Muscle of leg (tissue), 11 donors: ENCODE data around the gene TLCD3A. TPM values are rescaled to one million over a fixed set of nuclear protein-coding genes. Genes with fewer than 3 reads are reported as not detected.
"Not testable (repeated sequence)": the region's sequence is repeated elsewhere in the genome, so short reads cannot be mapped to it uniquely, and the experiment has no call there.

Experiments used
- DNase-seq: peaks from one replicate; pipeline ENCODE4 v3.0.0; 2013
- H3K27ac ChIP-seq: one replicate; pipeline ENCODE4 v1.5.1; 2013; ENCODE audit warnings: mild to moderate bottlenecking, low read length, control low read depth
- H3K27me3 ChIP-seq: one replicate; pipeline ENCODE4 v1.6.1; 2013; ENCODE audit warnings: low read length; ENCODE audit not compliant: control insufficient read depth, insufficient read depth
- H3K36me3 ChIP-seq: one replicate; pipeline ENCODE4 v1.6.1; 2013; ENCODE audit warnings: low read length; ENCODE audit not compliant: control insufficient read depth, insufficient read depth
- H3K4me1 ChIP-seq: one replicate; pipeline ENCODE4 v1.6.1; 2013; ENCODE audit warnings: low read length; ENCODE audit not compliant: control insufficient read depth, insufficient read depth
- H3K4me3 ChIP-seq: one replicate; pipeline ENCODE4 v1.5.1; 2013; ENCODE audit warnings: low read length, control low read depth
- H3K9me3 ChIP-seq: replicated peaks from 2 replicates; pipeline ENCODE4 v1.6.1; 2013; ENCODE audit warnings: low read depth, low read length; ENCODE audit not compliant: control insufficient read depth
- WGBS: methylation state at CpG from one replicate; pipeline ENCODE4 v1.1.5; 2013; ENCODE audit warnings: missing lambda C conversion rate; ENCODE audit not compliant: insufficient coverage; 5-methylcytosine and 5-hydroxymethylcytosine counted together
- polyA plus RNA-seq, 8 donors: library from polyadenylated mRNA; unstranded; fragments of 120-200 nt; gene quantifications; one replicate each; pipeline versions ENCODE4 v1.2.1 to v1.2.3, GENCODE V29; 2013; ENCODE audit warnings: inconsistent platforms in 1 of 8, low replicate concordance in 1 of 8; ENCODE audit not compliant: insufficient read length in 8 of 8, insufficient read depth in 1 of 8
- total RNA-seq: library from RNA; stranded (reverse); fragments of 120-200 nt; gene quantifications from one replicate; pipeline ENCODE4 v1.2.4, GENCODE V29; 2013

TLCD3A gene
- total and polyA plus RNA-seq, 9 donors: 9.5 to 25.4 (median 15.6) TPM

GRCh38 chr17:785901-786300 lies 53.5 kb downstream of the TLCD3A start:
- peaks cover 13% of the 10 kb centered on the region for H3K4me1 ChIP-seq
- H3K36me3 ChIP-seq: peaks cover 33% of the 10 kb centered on the region
- not testable (repeated sequence) for H3K9me3 ChIP-seq, DNase-seq, H3K27ac ChIP-seq, H3K27me3 ChIP-seq, H3K4me3 ChIP-seq
- 97% methylated on average over 6 of the region's 7 CpGs for WGBS

- H3K27me3 ChIP-seq: no peaks in the 10 kb centered on the region
- DNase-seq: no peak
- H3K4me1 ChIP-seq: peaks cover 6% of the 10 kb centered on the region
- no peak overlapping the region for H3K27ac ChIP-seq
- no peaks in the 10 kb centered on the region for H3K9me3 ChIP-seq
- H3K4me3 ChIP-seq: no peak overlapping the region
- WGBS: 100% methylated on average over 4 of the region's 12 CpGs
- peaks cover 51% of the 10 kb centered on the region for H3K36me3 ChIP-seq
These were observed 55.3 kb downstream of the TLCD3A start for GRCh38 chr17:787641-788221.

- no peaks in the 10 kb centered on the region for H3K27me3 ChIP-seq
- H3K36me3 ChIP-seq: peaks cover 55% of the 10 kb centered on the region
- H3K4me3 ChIP-seq: no peak overlapping the region
- no peaks in the 10 kb centered on the region for H3K4me1 ChIP-seq
- WGBS: 79% methylated on average over 3 of the region's 4 CpGs
- no peaks in the 10 kb centered on the region for H3K9me3 ChIP-seq
- H3K27ac ChIP-seq: no peak overlapping the region
- no peak for DNase-seq
These were observed 56.2 kb downstream of the TLCD3A start for GRCh38 chr17:788551-788950.

GRCh38 chr17:789160-789840 lies 56.9 kb downstream of the TLCD3A start:
- Histone ChIP-seq H3K4me3 (no peak overlapping the region), H3K27ac (no peak overlapping the region), H3K36me3 (peaks cover 53% of the 10 kb centered on the region), H3K27me3 (no peaks in the 10 kb centered on the region), H3K4me1 (no peaks in the 10 kb centered on the region), H3K9me3 (no peaks in the 10 kb centered on the region)
- DNase-seq: no peak
- 87% methylated on average over 9 of the region's 14 CpGs for WGBS

- 48% methylated on average over 23 of the region's 38 CpGs for WGBS
- not testable (repeated sequence) for DNase-seq, H3K27ac ChIP-seq, H3K4me1 ChIP-seq, H3K4me3 ChIP-seq, H3K9me3 ChIP-seq, H3K27me3 ChIP-seq
- peaks cover 49% of the 10 kb centered on the region for H3K36me3 ChIP-seq
These were observed 57.8 kb downstream of the TLCD3A start for GRCh38 chr17:789931-790873.

GRCh38 chr17:790874-791247 lies 58.5 kb downstream of the TLCD3A start:
- not testable (repeated sequence) for DNase-seq, H3K4me3 ChIP-seq, H3K27me3 ChIP-seq, H3K27ac ChIP-seq, H3K9me3 ChIP-seq
- Histone ChIP-seq H3K36me3 (peaks cover 51% of the 10 kb centered on the region), H3K4me1 (peaks cover 15% of the 10 kb centered on the region)
- WGBS: 54% methylated on average over 5 of the region's 12 CpGs

GRCh38 chr17:791829-792228 lies 59.4 kb downstream of the TLCD3A start:
- Histone ChIP-seq H3K27me3 (no peaks in the 10 kb centered on the region), H3K4me1 (peaks cover 16% of the 10 kb centered on the region), H3K9me3 (no peaks in the 10 kb centered on the region), H3K4me3 (no peak overlapping the region), H3K27ac (no peak overlapping the region), H3K36me3 (peaks cover 57% of the 10 kb centered on the region)
- 87% methylated on average over 16 of the region's 19 CpGs for WGBS
- no peak for DNase-seq

GRCh38 chr17:792277-792676 lies 59.9 kb downstream of the TLCD3A start:
- peaks cover 20% of the 10 kb centered on the region for H3K4me1 ChIP-seq
- H3K9me3 ChIP-seq: no peaks in the 10 kb centered on the region
- no peak overlapping the region for H3K27ac ChIP-seq
- H3K4me3 ChIP-seq: no peak overlapping the region
- peaks cover 62% of the 10 kb centered on the region for H3K36me3 ChIP-seq
- H3K27me3 ChIP-seq: no peaks in the 10 kb centered on the region
- WGBS: 81% methylated on average over 7 of the region's 9 CpGs
- no peak for DNase-seq
